BLaER1 (cell line): ENCODE data around the gene TENM3.

Experiments
- H3K27ac ChIP-seq: shearing (Covaris generic); formaldehyde crosslinking; 2 replicates; pipeline ENCODE4 v1.8.1; 2022
- H3K27me3 ChIP-seq: shearing (Covaris generic); formaldehyde crosslinking; 2 replicates; pipeline ENCODE4 v1.8.1; 2022
- H3K36me3 ChIP-seq: shearing (Covaris generic); formaldehyde crosslinking; 2 replicates; pipeline ENCODE4 v1.8.1; 2022
- H3K4me1 ChIP-seq: shearing (Covaris generic); formaldehyde crosslinking; 2 replicates; pipeline ENCODE4 v1.8.1; 2022
- H3K4me2 ChIP-seq: shearing (Covaris generic); formaldehyde crosslinking; 2 replicates; pipeline ENCODE4 v1.8.1; 2022
- H3K4me3 ChIP-seq: shearing (Covaris generic); formaldehyde crosslinking; 2 replicates; pipeline ENCODE4 v1.8.1; 2022
- H3K9ac ChIP-seq: shearing (Covaris generic); formaldehyde crosslinking; 2 replicates; pipeline ENCODE4 v1.8.1; 2022
- H3K9me3 ChIP-seq: shearing (Covaris generic); formaldehyde crosslinking; 2 replicates; pipeline ENCODE4 v1.8.1; 2022
- H4K20me1 ChIP-seq: shearing (Covaris generic); formaldehyde crosslinking; 2 replicates; pipeline ENCODE4 v1.8.1; 2022
- Cebpa-rat ChIP-seq: shearing (Covaris generic); IDR thresholded peaks from 2 replicates; pipeline ENCODE4 v1.8.1; 2022

TENM3 gene

GRCh38 chr4:182264139-182264752 is 21.0 kb downstream of the TENM3 start:
- no peak overlapping the region for H3K4me3 ChIP-seq
- TF ChIP-seq Cebpa-rat = no peak
- H3K27ac ChIP-seq = no peak overlapping the region
- H3K36me3 ChIP-seq = no peaks in the 10 kb centered on the region
- no peaks in the 10 kb centered on the region for H3K27me3 ChIP-seq
- H3K9me3 ChIP-seq = peaks cover 10% of the 10 kb centered on the region; the same call in 1 of the 2 replicates
- no peaks in the 10 kb centered on the region for H3K4me1 ChIP-seq
- H4K20me1 ChIP-seq = no peaks in the 10 kb centered on the region
- no peak overlapping the region for H3K9ac ChIP-seq
- H3K4me2 ChIP-seq = no peak overlapping the region

GRCh38 chr4:182265881-182266280 is 22.7 kb downstream of the TENM3 start:
- H3K27me3 ChIP-seq = no peaks in the 10 kb centered on the region
- H3K9me3 ChIP-seq = peaks cover 10% of the 10 kb centered on the region; the same call in 1 of the 2 replicates
- H3K36me3 ChIP-seq = no peaks in the 10 kb centered on the region
- no peak overlapping the region for H3K4me3 ChIP-seq
- no peaks in the 10 kb centered on the region for H4K20me1 ChIP-seq
- no peak overlapping the region for H3K27ac ChIP-seq
- no peaks in the 10 kb centered on the region for H3K4me1 ChIP-seq
- no peak overlapping the region for H3K9ac ChIP-seq
- TF ChIP-seq Cebpa-rat = no peak
- H3K4me2 ChIP-seq = no peak overlapping the region

GRCh38 chr4:182267048-182267447 is 23.8 kb downstream of the TENM3 start:
- Histone ChIP-seq H3K4me2 (no peak overlapping the region), H3K9ac (no peak overlapping the region), H4K20me1 (no peaks in the 10 kb centered on the region), H3K27me3 (no peaks in the 10 kb centered on the region), H3K4me3 (no peak overlapping the region), H3K27ac (no peak overlapping the region), H3K36me3 (no peaks in the 10 kb centered on the region), H3K4me1 (no peaks in the 10 kb centered on the region), H3K9me3 (peaks cover 12% of the 10 kb centered on the region; the same call in 1 of the 2 replicates)
- no peak for TF ChIP-seq Cebpa-rat

- no peaks in the 10 kb centered on the region for H3K27me3 ChIP-seq
- no peaks in the 10 kb centered on the region for H3K36me3 ChIP-seq
- H3K4me3 ChIP-seq = no peak overlapping the region
- no peak overlapping the region for H3K4me2 ChIP-seq
- H3K27ac ChIP-seq = no peak overlapping the region
- H3K4me1 ChIP-seq = no peaks in the 10 kb centered on the region
- no peak overlapping the region for H3K9ac ChIP-seq
- peaks cover 13% of the 10 kb centered on the region; the same call in 1 of the 2 replicates for H3K9me3 ChIP-seq
- no peak for TF ChIP-seq Cebpa-rat
- H4K20me1 ChIP-seq = no peaks in the 10 kb centered on the region
Observed at GRCh38 chr4:182268966-182269365, 25.8 kb downstream of the TENM3 start.

- Histone ChIP-seq H3K27me3 (no peaks in the 10 kb centered on the region), H3K36me3 (no peaks in the 10 kb centered on the region), H3K4me1 (no peaks in the 10 kb centered on the region), H3K27ac (no peak overlapping the region), H3K9me3 (0 out of 2 replicates have a peak, but pooled peaks cover 13% of the 10 kb centered on the region), H4K20me1 (no peaks in the 10 kb centered on the region), H3K4me2 (no peak overlapping the region), H3K4me3 (no peak overlapping the region), H3K9ac (no peak overlapping the region)
- no peak for TF ChIP-seq Cebpa-rat
Observed at GRCh38 chr4:182271731-182272130, 28.5 kb downstream of the TENM3 start.

- no peak overlapping the region for H3K27ac ChIP-seq
- H3K4me2 ChIP-seq = no peak overlapping the region
- no peaks in the 10 kb centered on the region for H3K36me3 ChIP-seq
- H3K4me3 ChIP-seq = no peak overlapping the region
- no peak for TF ChIP-seq Cebpa-rat
- no peaks in the 10 kb centered on the region for H3K4me1 ChIP-seq
- H3K27me3 ChIP-seq = no peaks in the 10 kb centered on the region
- H3K9me3 ChIP-seq = 0 out of 2 replicates have a peak, but pooled peaks cover 13% of the 10 kb centered on the region
- no peaks in the 10 kb centered on the region for H4K20me1 ChIP-seq
- no peak overlapping the region for H3K9ac ChIP-seq
Observed at GRCh38 chr4:182272151-182272550, 28.9 kb downstream of the TENM3 start.

GRCh38 chr4:182273191-182273935 is 30.2 kb downstream of the TENM3 start:
- no peak for TF ChIP-seq Cebpa-rat
- H3K9ac ChIP-seq = no peak overlapping the region

GRCh38 chr4:182276210-182277109 is 33.3 kb downstream of the TENM3 start:
- H3K4me2 ChIP-seq = no peak overlapping the region
- H3K36me3 ChIP-seq = no peaks in the 10 kb centered on the region
- no peak overlapping the region for H3K27ac ChIP-seq
- no peak overlapping the region for H3K9ac ChIP-seq
- H3K4me1 ChIP-seq = peaks cover 13% of the 10 kb centered on the region
- no peaks in the 10 kb centered on the region for H3K27me3 ChIP-seq
- TF ChIP-seq Cebpa-rat = no peak
- H3K9me3 ChIP-seq = 0 out of 2 replicates have a peak, but pooled peaks cover 6% of the 10 kb centered on the region
- H3K4me3 ChIP-seq = no peak overlapping the region
- no peaks in the 10 kb centered on the region for H4K20me1 ChIP-seq

More at GRCh38 chr4:182273191-182273935, 30.2 kb downstream of the TENM3 start:
- Histone ChIP-seq H3K9me3 (0 out of 2 replicates have a peak, but pooled peaks cover 8% of the 10 kb centered on the region), H3K4me1 (no peaks in the 10 kb centered on the region), H4K20me1 (no peaks in the 10 kb centered on the region), H3K27me3 (no peaks in the 10 kb centered on the region), H3K4me2 (no peak overlapping the region), H3K4me3 (no peak overlapping the region), H3K27ac (no peak overlapping the region), H3K36me3 (no peaks in the 10 kb centered on the region)

GRCh38 chr4:182277377-182277776 is 34.2 kb downstream of the TENM3 start:
- Histone ChIP-seq H3K4me1 (peaks cover 13% of the 10 kb centered on the region), H3K4me3 (no peak overlapping the region), H3K9ac (no peak overlapping the region), H3K27ac (no peak overlapping the region), H3K9me3 (0 out of 2 replicates have a peak, but pooled peaks cover 6% of the 10 kb centered on the region), H3K36me3 (no peaks in the 10 kb centered on the region), H3K27me3 (no peaks in the 10 kb centered on the region), H3K4me2 (no peak overlapping the region), H4K20me1 (no peaks in the 10 kb centered on the region)
- no peak for TF ChIP-seq Cebpa-rat

- peaks cover 13% of the 10 kb centered on the region for H3K4me1 ChIP-seq
- H3K4me3 ChIP-seq = no peak overlapping the region
- H3K9ac ChIP-seq = no peak overlapping the region
- no peaks in the 10 kb centered on the region for H3K9me3 ChIP-seq
- no peaks in the 10 kb centered on the region for H3K36me3 ChIP-seq
- no peak overlapping the region for H3K4me2 ChIP-seq
- H3K27ac ChIP-seq = no peak overlapping the region
- no peaks in the 10 kb centered on the region for H3K27me3 ChIP-seq
- no peak for TF ChIP-seq Cebpa-rat
- no peaks in the 10 kb centered on the region for H4K20me1 ChIP-seq
Observed at GRCh38 chr4:182278729-182279128, 35.5 kb downstream of the TENM3 start.
